NOMO-1 treated with dmso at 0.1 percent for 144 hours (cell line): ENCODE data around the gene UCHL5.
A peak's percentile ranks its signal among the peaks of the same experiment; 100 is the strongest.

Experiments
- DNase-seq: peaks from one replicate; lab custom pipeline; 2025; ENCODE audit not compliant: unreplicated experiment; lab: John Stamatoyannopoulos, UW

The UCHL5 gene

GRCh38 chr1:193059282-193060114 is at the start of gene UCHL5, which contains the start of gene RO60:
Gene UCHL5, minus strand, starts transcription at chr1:193059360. Its CDS starts 100 bp downstream, at chr1:193059260.
Gene RO60, plus strand, starts transcription at chr1:193059612. Its CDS starts 9,443 bp downstream, at chr1:193069055.
- DNase-seq: peak; percentile 99

- no peak for DNase-seq
Observed at GRCh38 chr1:193108471-193108870, 49.3 kb upstream of the UCHL5 start.

GRCh38 chr1:193105821-193106177 is 46.6 kb upstream of the UCHL5 start:
- DNase-seq: no peak

GRCh38 chr1:193104907-193105820 is 46.0 kb upstream of the UCHL5 start, which contains the start of gene GLRX2:
Gene GLRX2, minus strand, starts transcription at chr1:193105414. Its CDS starts 32 bp downstream, at chr1:193105382.
- DNase-seq: peak; percentile 67

GRCh38 chr1:193104502-193104906 is 45.3 kb upstream of the UCHL5 start:
- no peak for DNase-seq

- no peak for DNase-seq
Observed at GRCh38 chr1:193103759-193104501, 44.8 kb upstream of the UCHL5 start.

GRCh38 chr1:193102662-193103061 is 43.5 kb upstream of the UCHL5 start:
- no peak for DNase-seq

GRCh38 chr1:193094112-193094511 is 35.0 kb upstream of the UCHL5 start:
- no peak for DNase-seq

- no peak for DNase-seq
Observed at GRCh38 chr1:193090865-193091264, 31.7 kb upstream of the UCHL5 start.

GRCh38 chr1:193087893-193088292 is 28.7 kb upstream of the UCHL5 start:
- no peak for DNase-seq

- DNase-seq: no peak
Observed at GRCh38 chr1:193086342-193086741, 27.2 kb upstream of the UCHL5 start.

GRCh38 chr1:193085263-193085662 is 26.1 kb upstream of the UCHL5 start:
- no peak for DNase-seq

GRCh38 chr1:193083365-193084088 is 24.4 kb upstream of the UCHL5 start:
- DNase-seq: no peak

- no peak for DNase-seq
Observed at GRCh38 chr1:193079187-193079586, 20.0 kb upstream of the UCHL5 start.

GRCh38 chr1:193077991-193078390 is 18.8 kb upstream of the UCHL5 start:
- DNase-seq: no peak

- no peak for DNase-seq
Observed at GRCh38 chr1:193070942-193071341, 11.8 kb upstream of the UCHL5 start.

- no peak for DNase-seq
Observed at GRCh38 chr1:193070386-193070753, 11.2 kb upstream of the UCHL5 start.

- DNase-seq: no peak
Observed at GRCh38 chr1:193069748-193070385, 10.7 kb upstream of the UCHL5 start.

- DNase-seq: no peak
Observed at GRCh38 chr1:193068013-193068412, 8.9 kb upstream of the UCHL5 start.

- no peak for DNase-seq
Observed at GRCh38 chr1:193066606-193067005, 7.4 kb upstream of the UCHL5 start.
